Measurements from ENCODE around the gene ESR2.
"Not testable (repeated sequence)": the region's sequence is repeated elsewhere in the genome, so short reads cannot be mapped to it uniquely, and the experiment has no call there.

Gene ESR2

DNA sequence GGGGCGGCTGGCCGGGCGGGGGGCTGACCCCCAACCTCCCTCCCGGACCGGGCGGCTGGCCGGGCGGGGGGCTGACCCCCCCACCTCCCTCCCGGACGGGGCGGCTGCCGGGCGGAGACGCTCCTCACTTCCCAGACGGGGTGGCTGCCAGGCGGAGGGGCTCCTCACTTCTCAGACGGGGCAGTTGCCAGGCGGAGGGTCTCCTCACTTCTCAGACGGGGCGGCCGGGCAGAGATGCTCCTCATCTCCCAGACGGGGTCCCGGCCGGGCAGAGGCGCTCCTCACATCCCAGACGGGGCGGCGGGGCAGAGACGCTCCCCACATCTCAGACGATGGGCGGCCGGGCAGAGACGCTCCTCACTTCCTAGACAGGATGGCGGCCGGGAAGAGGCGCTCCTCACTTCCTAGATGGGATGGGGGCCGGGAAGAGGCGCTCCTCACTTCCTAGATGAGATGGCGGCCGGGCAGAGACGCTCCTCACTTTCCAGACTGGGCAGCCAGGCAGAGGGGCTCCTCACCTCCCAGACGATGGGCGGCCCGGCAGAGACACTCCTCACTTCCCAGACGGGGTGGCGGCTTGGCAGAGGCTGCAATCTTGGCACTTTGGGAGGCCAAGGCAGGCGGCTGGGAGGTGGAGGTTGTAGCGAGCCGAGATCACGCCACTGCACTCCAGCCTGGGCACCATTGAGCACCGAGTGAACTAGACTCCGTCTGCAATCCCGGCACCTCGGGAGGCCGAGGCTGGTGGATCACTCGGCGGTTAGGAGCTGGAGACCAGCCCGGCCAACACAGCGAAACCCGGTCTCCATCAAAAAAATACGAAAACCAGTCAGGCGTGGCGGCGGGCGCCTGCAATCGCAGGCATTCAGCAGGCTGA lies 256.1 kb downstream of the ESR2 start:
- DNase-seq (ENCODE audit: low read depth): not testable (repeated sequence)

- DNase-seq (ENCODE audit: low read depth): no peak
Measured at GRCh38 chr14:64035143-64035542, 259.0 kb downstream of the ESR2 start.

Measured in activated T-helper 1 cell treated with Interleukin-2 at 50 U/mL for 16 hours (primary cell).